Measurements from ENCODE around the gene FOXC2. TPM values are rescaled to one million over a fixed set of nuclear protein-coding genes. Genes with fewer than 3 reads are reported as not detected.

Gene FOXC2
- total and polyA plus RNA-seq, 9 of the 15 experiments (the other 6 are each of a cell fraction or from before 2014, with no cell fraction given) = 0.01 to 0.11 (median 0.10) TPM; not detected in 5

DNA sequence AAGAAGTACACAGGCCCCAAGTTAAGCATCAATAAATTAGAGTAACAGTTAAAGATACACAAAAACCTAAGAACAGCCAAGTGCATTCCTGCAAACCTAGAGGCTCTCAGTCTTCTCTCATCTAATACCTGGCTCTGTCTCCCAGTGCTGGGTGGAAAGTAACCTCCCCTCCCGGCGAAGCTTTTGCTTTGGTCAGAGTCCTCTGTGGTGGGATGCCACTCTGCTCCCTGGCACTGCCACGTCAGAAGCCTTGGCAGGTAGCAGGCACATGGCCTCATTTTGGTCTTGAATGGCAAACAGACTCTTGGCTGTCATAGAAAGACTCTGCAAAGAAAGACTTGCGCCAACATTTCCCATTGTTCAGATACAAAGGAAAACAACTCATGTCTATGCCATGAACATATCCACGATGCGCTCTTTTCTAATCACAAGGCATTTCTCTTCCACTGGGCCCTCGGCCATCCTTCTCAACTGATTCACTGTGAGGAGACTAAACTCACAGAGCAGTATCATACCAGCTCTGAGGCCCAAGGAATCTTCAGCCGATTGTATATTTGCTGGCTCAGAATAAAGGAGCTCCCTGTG, 32.8 kb upstream of the FOXC2 start:
- POLR2A ChIA-PET = no interaction called here
- intact Hi-C loops (cut with micrococcal nuclease) = no loop called here

More for the DNA sequence above, 32.8 kb upstream of the FOXC2 start:
- Histone ChIP-seq H4K20me1 (replicated peaks; ENCODE audit: control insufficient read depth, insufficient read depth, low read length) (no peaks in the 10 kb centered on the region), H3K9ac (ENCODE audit: insufficient read depth in 1 of 2, low read depth in 2 of 2, low read length in 2 of 2) (no peak overlapping the region), H3K27me3 (ENCODE audit: control insufficient read depth in 2 of 2, insufficient read depth in 2 of 2, low read length in 2 of 2) (no peaks in the 10 kb centered on the region), H3K4me2 (ENCODE audit: insufficient read depth, low read length) (no peak overlapping the region), H3K4me1 (replicated peaks in 1 of 2; ENCODE audit: control insufficient read depth in 2 of 2, insufficient read depth in 2 of 2, low read length in 2 of 2) (no peaks in the 10 kb centered on the region), H3K36me3 (ENCODE audit: control insufficient read depth, insufficient read depth, low read length) (peaks cover 9% of the 10 kb centered on the region; the same call in 1 of the 3 replicates), H3K9me1 (ENCODE audit: control insufficient read depth, insufficient read depth, low read length) (peaks cover 3% of the 10 kb centered on the region), H3K9me3 (replicated peaks; ENCODE audit: control insufficient read depth, insufficient read depth, low read depth, low read length) (no peaks in the 10 kb centered on the region), H3K4me3 (no peak overlapping the region), H3K27ac (ENCODE audit: extremely low read depth, low read depth, low read length) (no peak overlapping the region), H3K79me2 (ENCODE audit: control insufficient read depth, insufficient read depth, low read length) (no peaks in the 10 kb centered on the region), H2AFZ (ENCODE audit: low read depth, low read length) (no peak overlapping the region)
- CTCF ChIA-PET (ENCODE audit: low intra/inter-chr PET ratio) = no interaction called here
- WGBS (ENCODE audit: insufficient coverage, low coverage, missing lambda C conversion rate) = 76% methylated on average over 8 of the region's 8 CpGs
- in situ Hi-C loops (cut with MboI) = no loop called here
- BruUV-seq (replicated peaks) = no TSS peak
- FAIRE-seq (peak; percentile 51), ATAC-seq (no peak), DNase-seq (ENCODE audit: extremely low read depth in 1 of 4, low spot score in 3 of 4) (no peak)
- TF ChIP-seq HCFC1 (IDR thresholded peaks at IDR 0.05; ENCODE audit: low read depth, low read length) (no peak), NFATC3 (IDR thresholded peaks at IDR 0.05) (no peak), CREM (IDR thresholded peaks at IDR 0.05; ENCODE audit: low read depth) (no peak), YY1 (IDR thresholded peaks at IDR 0.05; ENCODE audit: borderline replicate concordance in 1 of 3, control insufficient read depth in 1 of 3, extremely low read depth in 1 of 3, insufficient read depth in 3 of 3, insufficient read length in 1 of 3, insufficient replicate concordance in 2 of 3, low read depth in 1 of 3, low read length in 2 of 3) (no peak), SRSF1 (IDR thresholded peaks at IDR 0.05; ENCODE audit: low read depth, low read length) (no peak), ZSCAN29 (IDR thresholded peaks at IDR 0.05) (no peak), GATAD2B (IDR thresholded peaks at IDR 0.05; ENCODE audit: borderline replicate concordance) (no peak), ZKSCAN1 (IDR thresholded peaks at IDR 0.05; ENCODE audit: low read depth, low read length) (no peak)
